SK-N-MC (cell line): ENCODE results near the gene XPC.
"Not testable (repeated sequence)": the region's sequence is repeated elsewhere in the genome, so short reads cannot be mapped to it uniquely, and the experiment has no call there.

ENCODE experiments used
- DNase-seq: peaks from one replicate; pipeline ENCODE4 v3.0.0-alpha.2; 2011; ENCODE audit warnings: low read depth, low spot score
- H3K27ac ChIP-seq: fragments of 200-600 bp; sonication (generic); 2 replicates; pipeline ENCODE4 v1.5.1; 2016; ENCODE audit warnings: mixed run types
- H3K36me3 ChIP-seq: fragments of 200-600 bp; sonication (generic); 2 replicates; pipeline ENCODE4 v1.6.1; 2017; ENCODE audit warnings: antibody characterized with exemption, low read length, mixed read lengths; ENCODE audit not compliant: insufficient read depth
- H3K4me3 ChIP-seq: fragments of 200-600 bp; sonication (generic); 2 replicates; pipeline ENCODE4 v1.5.1; 2016
- H3K9ac ChIP-seq: fragments of 200-600 bp; sonication (generic); 2 replicates; pipeline ENCODE4 v1.8.0; 2017; ENCODE audit warnings: mixed run types, mixed read lengths; ENCODE audit not compliant: insufficient read length
- H3K9me3 ChIP-seq: fragments of 200-600 bp; sonication (generic); 2 replicates; pipeline ENCODE4 v1.6.1; 2017; ENCODE audit warnings: low read depth, mild to moderate bottlenecking, antibody characterized with exemption, low read length, moderate library complexity, mixed read lengths
- EZH2 ChIP-seq: fragments of 200-600 bp; sonication (generic); IDR thresholded peaks from one replicate; pipeline ENCODE4 v1.6.1; 2017; ENCODE audit warnings: antibody characterized with exemption
- FOXP2 ChIP-seq: optimal IDR thresholded peaks from 2 replicates; pipeline ENCODE3; 2011; ENCODE audit warnings: mild to moderate bottlenecking, moderate library complexity; ENCODE audit not compliant: insufficient read depth; ENCODE audit errors: extremely low read length, control extremely low read depth
- POLR2AphosphoS5 ChIP-seq: IDR thresholded peaks from 2 replicates; pipeline ENCODE4 v1.6.1; 2012; ENCODE audit warnings: mild to moderate bottlenecking, low read depth, low read length, borderline replicate concordance

XPC gene

GRCh38 chr3:14126017-14126886, 52.1 kb downstream of the XPC start:
- Histone ChIP-seq H3K9me3 (no peaks in the 10 kb centered on the region), H3K9ac (peak overlapping the region; percentile 77), H3K36me3 (peaks cover 12% of the 10 kb centered on the region), H3K4me3 (peak overlapping the region; percentile 84), H3K27ac (no peak overlapping the region)
- TF ChIP-seq EZH2 (no peak), POLR2AphosphoS5 (no peak), FOXP2 (no peak)
- no peak for DNase-seq

DNA sequence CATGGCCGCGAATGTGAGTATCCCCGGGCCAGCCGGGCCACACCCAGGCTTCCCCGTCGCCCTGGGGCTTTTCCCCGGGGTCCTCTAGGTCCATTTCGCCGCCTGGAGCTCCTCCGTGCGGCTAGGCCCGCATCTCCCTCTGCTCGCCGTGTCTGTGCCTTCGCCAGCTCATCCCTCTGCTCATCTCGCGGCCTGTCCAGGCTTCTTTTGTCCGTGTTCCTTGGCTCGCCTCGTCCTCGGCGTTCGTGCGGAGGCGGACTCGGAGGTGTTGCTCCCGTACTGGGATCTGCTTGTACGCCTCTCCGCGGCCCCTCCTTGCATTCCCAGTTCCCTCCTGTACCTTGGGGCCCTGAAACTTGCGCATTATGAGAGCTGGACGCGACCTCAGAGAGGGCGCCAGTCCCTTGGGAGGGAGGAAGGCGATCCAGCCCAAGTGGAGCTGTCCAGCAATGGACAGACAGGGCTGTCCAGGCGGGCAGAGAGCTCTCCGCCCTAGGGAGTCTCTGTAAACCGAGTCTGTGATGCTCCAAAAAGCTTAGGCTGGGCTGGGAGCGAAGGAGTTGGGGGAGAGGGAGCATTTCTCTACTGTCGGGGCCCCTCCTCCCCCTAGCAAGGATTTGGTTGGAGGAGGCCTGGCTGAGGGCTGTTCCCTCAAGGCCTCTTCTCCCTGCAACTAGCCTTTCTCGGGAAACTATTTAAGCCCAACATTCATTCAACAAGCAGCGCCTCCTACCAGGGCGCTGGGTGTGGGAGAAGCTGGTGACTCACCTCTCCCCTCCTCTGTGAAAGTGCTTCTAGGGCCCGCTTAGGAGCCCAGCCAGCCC, 53.0 kb downstream of the XPC start:
- Histone ChIP-seq H3K9ac (peak overlapping the region; percentile 77), H3K36me3 (peaks cover 5% of the 10 kb centered on the region), H3K27ac (no peak overlapping the region), H3K9me3 (no peaks in the 10 kb centered on the region), H3K4me3 (peak overlapping the region; percentile 84)
- TF ChIP-seq EZH2 (no peak), POLR2AphosphoS5 (no peak), FOXP2 (no peak)
- no peak for DNase-seq

GRCh38 chr3:14124615-14125192, 53.7 kb downstream of the XPC start, which contains the start of the genes CHCHD4 and TMEM43:
Gene CHCHD4, minus strand, starts transcription at chr3:14124870. Its CDS starts 194 bp downstream, at chr3:14124676.
Gene TMEM43, plus strand, starts transcription at chr3:14125052. Its CDS starts 142 bp downstream, at chr3:14125194.
- Histone ChIP-seq H3K36me3 (peaks cover 5% of the 10 kb centered on the region), H3K4me3 (peak within 1 kb of the TSS; percentile 84), H3K9me3 (no peaks in the 10 kb centered on the region), H3K27ac (no peak within 1 kb of the TSS), H3K9ac (peak within 1 kb of the TSS; percentile 83)
- TF ChIP-seq FOXP2, result no peak
- peak; percentile 80 for TF ChIP-seq POLR2AphosphoS5
- DNase-seq, result peak; percentile 86

DNA sequence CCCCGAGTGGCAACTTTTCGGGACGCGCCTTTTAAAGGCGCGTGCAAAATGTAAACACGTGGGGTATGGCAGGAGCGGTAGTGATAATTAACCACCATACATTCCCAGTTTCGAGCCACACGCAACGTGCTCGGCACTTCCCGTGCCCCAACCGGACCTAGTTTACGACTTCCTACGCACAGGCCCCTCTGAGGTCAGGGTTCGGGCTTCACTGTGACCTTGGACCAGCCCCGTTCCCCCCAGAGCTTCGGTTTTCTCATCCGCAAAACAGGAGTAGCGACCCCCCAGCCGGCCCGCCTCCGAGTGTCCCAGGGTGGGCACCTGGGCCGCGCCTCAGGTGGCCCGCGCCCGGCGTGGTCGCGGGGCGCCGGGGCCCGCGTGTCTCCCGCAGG, 54.2 kb downstream of the XPC start:
- no peaks in the 10 kb centered on the region for H3K9me3 ChIP-seq
- H3K36me3 ChIP-seq, result peaks cover 5% of the 10 kb centered on the region
- H3K27ac ChIP-seq, result no peak overlapping the region
- no peak for DNase-seq
- TF ChIP-seq EZH2 (no peak), FOXP2 (no peak), POLR2AphosphoS5 (peak; percentile 38; the same call in 1 of the 2 replicates)
- peak overlapping the region; percentile 84 for H3K4me3 ChIP-seq
- H3K9ac ChIP-seq, result peak overlapping the region; percentile 83

DNA sequence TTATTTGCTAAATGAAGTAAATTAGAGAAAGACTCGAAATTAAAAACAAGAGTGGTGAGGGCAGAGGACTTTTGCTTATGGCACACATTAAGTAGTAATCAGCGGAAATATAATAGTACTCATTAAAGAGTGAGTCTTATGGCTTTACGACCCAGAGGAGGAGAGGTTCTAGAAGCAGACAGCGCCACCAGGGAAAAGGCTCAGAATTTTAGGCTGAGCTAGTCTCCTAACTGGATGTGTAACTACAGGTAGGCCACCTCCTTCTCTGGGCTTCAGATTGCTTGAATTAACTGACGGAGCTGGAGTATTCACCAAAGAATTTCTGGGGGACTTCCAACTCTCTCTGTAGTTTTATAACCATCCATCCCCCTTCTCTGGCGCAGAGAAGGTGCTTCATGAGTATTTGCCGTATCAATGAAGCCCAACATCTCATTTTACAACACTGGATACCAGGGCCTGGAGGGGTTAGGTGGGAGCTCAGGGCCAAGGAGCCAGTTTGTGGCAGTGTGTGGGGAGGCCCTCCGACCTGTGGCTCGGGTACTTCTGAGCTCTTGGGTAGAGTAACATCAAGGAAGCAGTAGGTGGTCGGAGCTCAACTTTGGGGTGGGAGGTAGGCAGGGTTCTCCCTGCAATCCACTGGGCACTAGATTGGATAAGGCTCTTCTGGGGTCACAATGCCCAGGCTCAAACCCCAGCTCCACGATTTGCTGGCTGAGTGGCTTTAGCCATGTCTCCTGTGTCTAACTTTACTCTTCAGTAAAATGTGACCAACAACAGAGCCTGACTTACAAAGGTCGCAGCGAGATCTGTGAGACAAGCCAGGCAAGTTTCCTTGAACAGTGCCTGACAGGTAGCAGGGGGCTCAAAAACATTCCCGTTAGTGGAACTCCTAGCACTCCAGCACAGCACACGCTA, 54.8 kb downstream of the XPC start:
- Histone ChIP-seq H3K4me3 (peak overlapping the region; percentile 84), H3K36me3 (peaks cover 2% of the 10 kb centered on the region), H3K9ac (peak overlapping the region; percentile 83), H3K27ac (no peak overlapping the region), H3K9me3 (no peaks in the 10 kb centered on the region)
- TF ChIP-seq POLR2AphosphoS5 (no peak), FOXP2 (no peak), EZH2 (no peak)
- no peak for DNase-seq

DNA sequence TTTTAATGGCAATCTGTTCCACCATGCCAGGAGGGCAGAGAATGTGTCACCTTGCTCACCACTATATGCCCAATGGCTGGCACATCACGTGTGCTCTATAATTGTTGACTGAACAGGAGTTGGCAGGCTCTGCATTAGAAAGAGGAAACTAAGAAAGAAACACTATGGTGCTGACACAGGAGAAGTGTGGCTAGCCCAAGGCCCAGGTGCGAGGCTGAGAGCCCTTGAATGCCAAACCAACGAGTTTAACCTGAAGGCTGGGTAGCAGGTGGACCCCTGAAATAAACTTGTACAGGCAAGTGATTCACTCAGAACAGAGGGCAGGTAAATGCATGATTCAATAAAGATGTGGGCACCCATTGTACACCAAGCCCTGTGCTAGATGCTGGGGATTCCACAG, 56.1 kb downstream of the XPC start:
- Histone ChIP-seq H3K4me3 (no peak overlapping the region), H3K36me3 (no peaks in the 10 kb centered on the region), H3K9ac (no peak overlapping the region), H3K27ac (no peak overlapping the region), H3K9me3 (no peaks in the 10 kb centered on the region)
- TF ChIP-seq FOXP2, result no peak
- TF ChIP-seq POLR2AphosphoS5, result no peak
- TF ChIP-seq EZH2, result no peak
- no peak for DNase-seq

DNA sequence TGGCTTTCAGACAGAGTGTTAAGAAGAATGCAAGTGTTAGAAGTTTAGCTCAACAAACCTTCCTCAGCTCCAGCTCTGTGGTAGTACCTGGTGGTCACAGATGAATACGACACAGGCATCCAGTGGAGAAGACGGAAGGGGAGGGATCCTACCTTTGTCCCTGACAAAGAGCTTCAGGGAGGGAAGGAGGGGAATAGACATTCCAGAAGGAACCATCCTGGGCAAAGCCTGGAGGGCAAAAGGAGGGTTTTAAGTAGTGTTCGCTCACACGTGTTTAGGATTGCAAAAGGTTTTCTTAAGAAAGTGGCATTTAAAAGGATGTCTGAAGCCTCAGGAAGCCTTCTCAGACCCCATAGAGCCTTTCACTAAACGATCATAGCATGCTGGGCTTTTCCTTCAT, 56.5 kb downstream of the XPC start:
- DNase-seq, result no peak
- TF ChIP-seq FOXP2 (no peak), EZH2 (no peak), POLR2AphosphoS5 (no peak)
- Histone ChIP-seq H3K9me3 (no peaks in the 10 kb centered on the region), H3K36me3 (no peaks in the 10 kb centered on the region), H3K9ac (no peak overlapping the region), H3K27ac (no peak overlapping the region), H3K4me3 (no peak overlapping the region)

DNA sequence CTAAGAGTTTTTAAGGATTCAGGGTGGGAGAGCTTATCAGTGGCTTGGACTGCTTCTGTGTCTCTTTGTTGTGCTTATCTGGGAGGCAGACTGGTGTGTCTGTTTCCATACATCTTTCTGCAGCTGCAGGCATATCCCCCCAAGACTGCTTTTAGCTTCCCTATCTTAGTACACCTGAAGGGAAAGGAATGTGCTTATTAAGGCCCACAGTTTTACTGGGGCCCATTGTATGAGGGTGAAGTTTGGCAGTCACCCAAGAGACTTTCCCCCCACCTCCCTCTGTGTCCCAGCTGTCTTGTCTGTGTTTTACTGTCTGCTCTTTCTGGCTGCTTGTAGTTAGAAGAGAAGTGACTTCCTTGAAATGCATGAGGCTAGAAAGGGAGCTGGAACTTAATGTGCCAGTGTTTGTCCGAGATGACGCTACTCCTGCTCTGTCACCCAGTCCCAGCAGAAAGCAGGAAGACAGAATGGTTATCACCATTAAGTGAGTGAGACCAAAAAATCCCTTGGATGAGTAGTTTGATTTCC, 57.4 kb downstream of the XPC start:
- not testable (repeated sequence) for H3K36me3 ChIP-seq, H3K4me3 ChIP-seq, DNase-seq, H3K27ac ChIP-seq, H3K9me3 ChIP-seq, H3K9ac ChIP-seq
